ENCODE results near the gene SMURF2. TPM values are rescaled to one million over a fixed set of nuclear protein-coding genes. Genes with fewer than 3 reads are reported as not detected.

Gene SMURF2
- total and polyA plus RNA-seq, 9 of the 15 experiments (the other 6 are each of a cell fraction or from before 2014, with no cell fraction given), result 3.8 to 22.0 (median 14.8) TPM

- H3K27me3 ChIP-seq (ENCODE audit: control insufficient read depth in 2 of 2, insufficient read depth in 2 of 2, low read length in 2 of 2), result no peaks in the 10 kb centered on the region
- TF ChIP-seq ELF1 (tag; IDR thresholded peaks at IDR 0.05) (no peak), ZNF407 (IDR thresholded peaks at IDR 0.05; ENCODE audit: low read depth) (no peak), ZNF282 (CRISPR knock-in tag; IDR thresholded peaks at IDR 0.05) (no peak), HCFC1 (IDR thresholded peaks at IDR 0.05; ENCODE audit: low read depth, low read length) (no peak), CREBBP (IDR thresholded peaks at IDR 0.05; ENCODE audit: low read depth, low read length) (no peak), ZNF121 (CRISPR knock-in tag; conservative IDR thresholded peaks at IDR 0.05) (no peak), PCBP1 (IDR thresholded peaks at IDR 0.05; ENCODE audit: low read depth, low read length, poor library complexity, severe bottlenecking) (no peak)
- H3K4me2 ChIP-seq (ENCODE audit: insufficient read depth, low read length), result no peak overlapping the region
- H3K9me3 ChIP-seq (replicated peaks; ENCODE audit: control insufficient read depth, insufficient read depth, low read depth, low read length), result no peaks in the 10 kb centered on the region
- no peak overlapping the region for H2AFZ ChIP-seq (ENCODE audit: low read depth, low read length)
- no peak overlapping the region for H3K4me3 ChIP-seq
- H3K27ac ChIP-seq (ENCODE audit: extremely low read depth, low read depth, low read length), result no peak overlapping the region; the same call in 2 of the 3 replicates
- no peak overlapping the region for H3K9ac ChIP-seq (ENCODE audit: insufficient read depth in 1 of 2, low read depth in 2 of 2, low read length in 2 of 2)
- peaks cover 5% of the 10 kb centered on the region; the same call in 1 of the 3 replicates for H3K36me3 ChIP-seq (ENCODE audit: control insufficient read depth, insufficient read depth, low read length)
- no peak for FAIRE-seq
- no TSS peak for BruUV-seq (replicated peaks)
- POLR2A ChIA-PET, result interaction anchor here (0.6 to 0.8 kb wide), 3 partner anchors 15 to 127 kb away, joined by 3 read pairs; partner anchors contain the start of gene CEP95
- intact Hi-C loops (cut with micrococcal nuclease) (no loop called here), in situ Hi-C loops (cut with MboI) (no loop called here)
- no peaks in the 10 kb centered on the region for H4K20me1 ChIP-seq (replicated peaks; ENCODE audit: control insufficient read depth, insufficient read depth, low read length)
- no peak for ATAC-seq
- CTCF ChIA-PET (ENCODE audit: low intra/inter-chr PET ratio), result no interaction called here
- no peak for DNase-seq (ENCODE audit: extremely low read depth in 1 of 4, low spot score in 3 of 4)
- no peaks in the 10 kb centered on the region for H3K9me1 ChIP-seq (ENCODE audit: control insufficient read depth, insufficient read depth, low read length)
- 90% methylated on average over 1 of the region's 1 CpG for WGBS (ENCODE audit: insufficient coverage, low coverage, missing lambda C conversion rate)
- H3K79me2 ChIP-seq (ENCODE audit: control insufficient read depth, insufficient read depth, low read length), result peaks cover 25% of the 10 kb centered on the region
- H3K4me1 ChIP-seq (replicated peaks in 1 of 2; ENCODE audit: control insufficient read depth in 2 of 2, insufficient read depth in 2 of 2, low read length in 2 of 2), result peaks cover 0 to 9% of the 10 kb centered on the region in 2 experiments; a peak in 3 of 5 replicates
Measured at GRCh38 chr17:64634218-64634617, 27.9 kb downstream of the SMURF2 start.

Measured in K562 (cell line).